Smooth muscle cell (in vitro differentiated cells): ENCODE data around the gene CDC25C. TPM values are rescaled to one million over a fixed set of nuclear protein-coding genes. Genes with fewer than 3 reads are reported as not detected.

ENCODE experiments used
- DNase-seq: peaks from one replicate; lab custom pipeline; 2025; ENCODE audit not compliant: unreplicated experiment; lab: John Stamatoyannopoulos, UW
- H2AFZ ChIP-seq: fragments of 200-600 bp; sonication (generic); 2 replicates; pipeline ENCODE4 v1.6.0; 2016; ENCODE audit warnings: antibody characterized with exemption, low read depth, mild to moderate bottlenecking
- H3F3A ChIP-seq: fragments of 200-600 bp; sonication (generic); 2 replicates; pipeline ENCODE4 v1.6.0; 2017; ENCODE audit warnings: antibody characterized with exemption, low read depth
- H3K27ac ChIP-seq: fragments of 200-600 bp; sonication (generic); 2 replicates; pipeline ENCODE4 v1.5.1; 2016; ENCODE audit warnings: low read depth, mild to moderate bottlenecking
- H3K27me3 ChIP-seq: fragments of 200-600 bp; sonication (generic); 2 replicates; pipeline ENCODE4 v1.6.1; 2016; ENCODE audit warnings: low read depth, mild to moderate bottlenecking
- H3K36me3 ChIP-seq: fragments of 200-600 bp; sonication (generic); 2 replicates; pipeline ENCODE4 v1.5.1; 2016; ENCODE audit warnings: low read depth
- H3K4me1 ChIP-seq: fragments of 200-600 bp; sonication (generic); 2 replicates; pipeline ENCODE4 v1.5.1; 2016; ENCODE audit warnings: low read depth
- H3K4me2 ChIP-seq: fragments of 200-600 bp; sonication (generic); 2 replicates; pipeline ENCODE4 v1.6.0; 2016; ENCODE audit warnings: mild to moderate bottlenecking
- H3K4me3 ChIP-seq: fragments of 200-600 bp; sonication (generic); 2 replicates; pipeline ENCODE4 v1.5.1; 2016; ENCODE audit warnings: mild to moderate bottlenecking
- H3K79me2 ChIP-seq: fragments of 200-600 bp; sonication (generic); 2 replicates; pipeline ENCODE4 v1.6.0; 2016; ENCODE audit warnings: low read depth, mild to moderate bottlenecking
- H3K9ac ChIP-seq: fragments of 200-600 bp; sonication (generic); 2 replicates; pipeline ENCODE4 v1.6.0; 2016; ENCODE audit warnings: low read depth
- H3K9me3 ChIP-seq: fragments of 200-600 bp; sonication (generic); replicated peaks from 2 replicates; pipeline ENCODE4 v1.5.1; 2016; ENCODE audit warnings: low read depth
- H4K20me1 ChIP-seq: fragments of 200-600 bp; sonication (generic); 2 replicates; pipeline ENCODE4 v1.6.0; 2016; ENCODE audit warnings: low read depth
- CTCF ChIP-seq: fragments of 200-600 bp; sonication (generic); IDR thresholded peaks from 2 replicates; pipeline ENCODE4 v1.5.1; 2017; ENCODE audit warnings: borderline replicate concordance, mild to moderate bottlenecking, antibody characterized with exemption; ENCODE audit not compliant: insufficient read depth, poor library complexity, severe bottlenecking
- WGBS: methylation state at CpG from one replicate; pipeline ENCODE4 v1.1.7; 2016; ENCODE audit warnings: low lambda C conversion rate; 5-methylcytosine and 5-hydroxymethylcytosine counted together
- polyA plus RNA-seq: library from polyadenylated mRNA; unstranded; fragments of >200 nt; fragmentation: Nextera tagmentation; extraction: Ambion mirVana; gene quantifications from 2 replicates; pipeline ENCODE4 v1.2.1, GENCODE V29; 2016
- total RNA-seq: library from RNA; depleted of rRNA; stranded (reverse); fragments of >200 nt; gene quantifications from 2 replicates; pipeline ENCODE4 v1.2.3, GENCODE V29; 2014

CDC25C gene
- total and polyA plus RNA-seq, 2 experiments from 2014 or later: 2.6 to 3.0 TPM

- Histone ChIP-seq H3K27me3 (no peaks in the 10 kb centered on the region), H3K79me2 (peaks cover 44% of the 10 kb centered on the region), H3K9me3 (no peaks in the 10 kb centered on the region), H3K27ac (peak overlapping the region; percentile 83), H3K4me3 (peak overlapping the region; percentile 96), H4K20me1 (peaks cover 54% of the 10 kb centered on the region), H3K9ac (peak overlapping the region; percentile 90), H2AFZ (peak overlapping the region; percentile 8), H3K36me3 (no peaks in the 10 kb centered on the region), H3K4me1 (peaks cover 18% of the 10 kb centered on the region), H3F3A (peaks cover 51% of the 10 kb centered on the region), H3K4me2 (peak overlapping the region; percentile 87)
- peak; percentile 37 for TF ChIP-seq CTCF
- DNase-seq: peak; percentile 58
- WGBS: under 1% methylated on average over 21 of the region's 88 CpGs
Measured at GRCh38 chr5:138352722-138353559, 21.3 kb upstream of the CDC25C start.

DNA sequence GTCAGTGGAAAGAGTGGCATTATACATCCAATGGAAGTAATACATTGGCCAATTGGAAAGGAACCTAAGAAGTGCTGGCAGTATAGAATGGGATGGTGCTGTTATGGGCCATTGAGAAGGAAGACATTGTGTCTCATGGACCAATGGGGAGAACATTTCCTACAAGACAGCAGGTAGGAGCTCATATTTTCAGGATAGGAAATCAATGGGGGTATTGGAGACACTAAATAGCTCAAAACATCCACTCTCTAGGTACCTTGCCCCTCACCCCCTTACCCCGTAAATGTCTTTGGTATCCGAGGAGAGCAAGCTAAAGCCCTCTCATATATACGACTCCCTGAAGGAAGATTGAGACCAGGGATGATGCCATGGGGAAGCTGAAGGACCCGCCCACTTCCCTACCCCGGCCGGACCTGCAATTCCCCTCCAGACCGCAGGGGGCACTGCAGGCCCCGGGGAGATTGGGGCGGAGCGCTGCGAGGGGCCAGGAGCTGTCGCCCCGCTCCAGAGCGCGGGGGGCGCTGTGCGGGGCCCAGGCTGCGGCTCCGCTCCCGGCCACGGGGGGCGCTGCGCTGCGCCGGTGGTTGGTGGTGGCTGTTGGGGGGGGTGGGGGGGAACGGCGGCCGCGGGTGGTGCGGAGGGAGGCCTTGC, 20.6 kb upstream of the CDC25C start, which contains the start of gene KDM3B:
TSS of gene KDM3B (plus strand) at position 615 of the 651 bp plus-strand sequence. CDS start 111 bp downstream, outside the sequence.
- peaks cover 37% of the 10 kb centered on the region for H3K79me2 ChIP-seq
- peak; percentile 100 for TF ChIP-seq CTCF
- no peaks in the 10 kb centered on the region for H3K36me3 ChIP-seq
- peak within 1 kb of the TSS; percentile 96 for H3K4me3 ChIP-seq
- peak; percentile 65 for DNase-seq
- no peaks in the 10 kb centered on the region for H3K27me3 ChIP-seq
- H3K27ac ChIP-seq: peak within 1 kb of the TSS; percentile 83
- H3K4me2 ChIP-seq: peak within 1 kb of the TSS; percentile 87
- H2AFZ ChIP-seq: peak within 1 kb of the TSS; percentile 8
- H3K9me3 ChIP-seq: no peaks in the 10 kb centered on the region
- peaks cover 18% of the 10 kb centered on the region for H3K4me1 ChIP-seq
- H3K9ac ChIP-seq: peak within 1 kb of the TSS; percentile 90
- H3F3A ChIP-seq: peaks cover 51% of the 10 kb centered on the region
- WGBS: 9% methylated on average over 21 of the region's 30 CpGs
- H4K20me1 ChIP-seq: peaks cover 50% of the 10 kb centered on the region

GRCh38 chr5:138351517-138351916, 19.9 kb upstream of the CDC25C start:
- Histone ChIP-seq H3K27me3 (no peaks in the 10 kb centered on the region), H3K9me3 (no peaks in the 10 kb centered on the region), H3K4me1 (peaks cover 18% of the 10 kb centered on the region), H3K9ac (no peak overlapping the region), H2AFZ (no peak overlapping the region), H4K20me1 (peaks cover 44% of the 10 kb centered on the region), H3K27ac (no peak overlapping the region), H3K36me3 (no peaks in the 10 kb centered on the region), H3F3A (peaks cover 51% of the 10 kb centered on the region), H3K4me3 (no peak overlapping the region), H3K79me2 (peaks cover 30% of the 10 kb centered on the region), H3K4me2 (no peak overlapping the region)
- DNase-seq: no peak
- no peak for TF ChIP-seq CTCF
